Esophagus mucosa (tissue), 1 donor: Measurements from ENCODE around the gene ANKRD24. TPM values are rescaled to one million over a fixed set of nuclear protein-coding genes. Genes with fewer than 3 reads are reported as not detected.
"Not testable (repeated sequence)": the region's sequence is repeated elsewhere in the genome, so short reads cannot be mapped to it uniquely, and the experiment has no call there.

Experiments
- ATAC-seq: fragments of 200-7000 bp; cut with Tn5 transposase; one replicate; pipeline ENCODE4 v1.9.1; 2020
- total RNA-seq: library from RNA; stranded (reverse); gene quantifications from one replicate; pipeline ENCODE4 v1.2.4, GENCODE V29; 2023
- donor health status: DM: yes; HTN: yes; CAD: no.

The ANKRD24 gene
- total RNA-seq: 0.08 TPM

- ATAC-seq: peak; percentile 82
Observed at GRCh38 chr19:4182084-4182810, at the start of gene ANKRD24, which contains the start of gene SIRT6. Gene ANKRD24 (plus strand): TSS chr19:4182689. CDS start chr19:4186426, 3,737 bp downstream. Gene SIRT6 (minus strand): TSS chr19:4182563. CDS start chr19:4182539, 24 bp downstream.

- ATAC-seq: no peak
Observed at GRCh38 chr19:4134351-4134750, 48.1 kb upstream of the ANKRD24 start.

GRCh38 chr19:4135386-4135785, 47.1 kb upstream of the ANKRD24 start:
- not testable (repeated sequence) for ATAC-seq

- ATAC-seq: no peak
Observed at GRCh38 chr19:4136680-4137088, 45.8 kb upstream of the ANKRD24 start.

DNA sequence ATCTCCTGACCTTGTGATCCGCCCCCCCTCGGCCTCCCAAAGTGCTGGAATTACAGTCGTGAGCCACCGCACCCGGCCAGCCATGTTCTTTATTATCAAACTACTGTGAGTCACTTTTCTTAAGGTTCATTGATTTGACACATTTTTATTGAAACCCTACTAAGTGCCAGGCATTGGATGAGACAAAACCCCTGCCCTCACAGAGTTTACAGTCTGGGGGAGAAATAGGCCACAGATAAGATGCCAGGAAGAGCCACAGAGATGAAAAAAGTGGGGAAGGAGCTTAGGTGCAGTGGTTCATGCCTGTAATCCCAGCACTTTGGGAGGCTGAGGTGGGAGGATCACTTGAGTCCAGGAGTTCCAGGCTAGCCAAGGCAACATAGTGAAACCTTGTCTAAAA, 44.0 kb upstream of the ANKRD24 start:
- ATAC-seq: no peak

- peak; percentile 80 for ATAC-seq
Observed at GRCh38 chr19:4139614-4140236, 42.8 kb upstream of the ANKRD24 start.

GRCh38 chr19:4140237-4140711, 42.2 kb upstream of the ANKRD24 start:
- ATAC-seq: peak; percentile 70

GRCh38 chr19:4142916-4143315, 39.6 kb upstream of the ANKRD24 start:
- not testable (repeated sequence) for ATAC-seq

GRCh38 chr19:4144666-4145249, 37.7 kb upstream of the ANKRD24 start:
- no peak for ATAC-seq

DNA sequence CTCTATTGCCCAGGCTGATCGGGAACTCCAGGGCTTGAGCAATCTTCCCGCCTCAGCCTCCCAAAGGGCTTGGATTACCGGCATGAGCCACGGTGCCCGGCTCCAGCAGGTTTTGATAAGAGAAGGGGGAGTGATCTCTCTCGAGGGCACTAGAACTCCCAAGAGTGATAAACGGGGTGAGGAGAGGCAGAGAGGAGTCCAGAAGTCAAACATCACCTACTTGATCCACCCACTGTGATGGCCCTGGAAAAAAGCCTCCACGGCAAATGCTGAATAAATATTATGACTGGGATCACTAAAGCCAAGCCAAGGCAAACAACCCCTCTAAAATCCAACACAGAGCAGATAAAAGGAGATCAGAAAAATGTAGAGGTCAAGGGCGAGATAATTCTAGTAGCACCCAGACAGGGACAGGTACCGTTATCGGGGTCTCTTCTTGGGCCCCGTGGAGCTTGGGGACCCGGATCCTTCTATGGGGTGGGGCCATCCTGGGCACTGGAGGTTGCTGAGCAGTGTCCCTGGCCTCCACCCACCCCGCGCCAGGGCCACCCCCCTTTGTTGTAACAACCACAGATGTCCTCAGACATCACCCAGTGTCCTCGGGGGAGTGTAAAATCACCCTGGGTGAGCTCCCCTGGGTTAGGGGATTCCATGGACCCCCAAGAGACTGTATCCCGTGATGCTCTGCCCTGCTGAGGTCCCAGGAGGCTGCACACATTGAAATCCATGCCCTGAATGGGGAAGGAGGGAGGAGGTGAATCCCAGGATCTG, 32.8 kb upstream of the ANKRD24 start:
- ATAC-seq: no peak

GRCh38 chr19:4151623-4152022, 30.9 kb upstream of the ANKRD24 start:
- no peak for ATAC-seq

DNA sequence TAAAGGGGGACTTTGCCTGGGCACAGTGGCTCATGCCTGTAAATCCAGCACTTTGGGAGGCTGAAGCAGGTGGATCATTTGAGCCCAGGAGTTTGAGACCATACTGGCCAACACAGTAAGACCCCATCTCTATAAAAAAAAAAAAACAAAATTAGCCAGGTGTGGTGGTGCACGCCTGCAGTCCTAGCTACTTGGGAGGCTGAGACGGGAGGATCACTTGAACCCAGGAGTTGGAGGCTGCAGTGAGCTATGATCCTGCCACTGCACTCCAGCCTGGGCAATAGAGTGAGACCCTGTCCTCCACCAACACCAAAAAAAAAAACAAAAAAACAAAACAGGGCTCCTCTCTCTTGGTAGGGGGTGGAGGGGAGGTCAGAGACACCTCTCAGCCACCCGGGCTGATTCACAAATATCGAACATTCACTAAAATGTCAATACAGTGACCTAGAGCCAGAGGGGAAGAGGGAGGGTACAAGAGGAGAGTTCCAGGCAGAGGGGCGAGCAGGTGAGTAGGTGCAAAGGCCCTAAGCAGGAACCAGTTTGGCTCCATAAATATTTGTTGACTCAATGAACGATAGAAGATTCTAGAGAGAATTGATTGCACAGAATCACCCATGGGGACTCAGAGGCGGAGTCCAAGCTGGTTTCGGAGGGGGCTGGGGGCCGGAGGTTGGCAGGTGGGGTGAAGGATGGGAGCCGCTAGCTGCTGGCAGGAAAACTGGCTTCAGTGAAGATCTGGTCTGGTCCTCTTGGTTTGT, 30.1 kb upstream of the ANKRD24 start:
- ATAC-seq: no peak

DNA sequence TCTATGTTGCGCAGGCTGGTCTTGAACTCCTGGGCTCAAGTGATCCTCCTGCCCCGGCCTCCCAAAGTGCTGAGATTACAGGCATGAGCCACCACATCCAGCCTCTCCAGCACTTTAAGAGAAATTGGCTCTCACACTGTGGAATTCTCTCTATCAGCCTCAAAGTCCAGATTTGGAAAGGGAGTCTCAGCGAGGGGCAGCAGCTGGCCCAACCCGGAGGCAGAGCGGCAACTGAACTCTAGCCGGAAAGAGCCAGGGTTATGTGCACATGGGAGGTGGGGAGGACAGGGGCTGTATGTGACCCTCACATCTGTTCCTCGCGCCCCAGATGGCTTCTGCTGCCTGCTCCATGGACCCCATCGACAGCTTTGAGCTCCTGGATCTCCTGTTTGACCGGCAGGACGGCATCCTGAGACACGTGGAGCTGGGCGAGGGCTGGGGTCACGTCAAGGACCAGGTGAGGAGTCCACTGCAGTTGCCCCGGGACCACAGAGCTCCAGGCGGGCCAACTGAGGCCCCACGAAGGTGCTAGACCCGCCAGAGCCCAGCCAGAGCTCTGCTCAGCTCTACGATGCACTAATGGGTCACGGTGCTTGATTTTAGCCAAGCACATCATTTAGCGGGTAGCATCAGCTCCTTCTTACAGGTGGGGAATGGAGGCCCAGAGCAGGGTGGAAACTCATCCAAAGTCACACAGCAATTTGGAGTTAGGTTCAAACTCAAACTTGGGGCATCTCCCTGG, 27.7 kb upstream of the ANKRD24 start:
- no peak for ATAC-seq

DNA sequence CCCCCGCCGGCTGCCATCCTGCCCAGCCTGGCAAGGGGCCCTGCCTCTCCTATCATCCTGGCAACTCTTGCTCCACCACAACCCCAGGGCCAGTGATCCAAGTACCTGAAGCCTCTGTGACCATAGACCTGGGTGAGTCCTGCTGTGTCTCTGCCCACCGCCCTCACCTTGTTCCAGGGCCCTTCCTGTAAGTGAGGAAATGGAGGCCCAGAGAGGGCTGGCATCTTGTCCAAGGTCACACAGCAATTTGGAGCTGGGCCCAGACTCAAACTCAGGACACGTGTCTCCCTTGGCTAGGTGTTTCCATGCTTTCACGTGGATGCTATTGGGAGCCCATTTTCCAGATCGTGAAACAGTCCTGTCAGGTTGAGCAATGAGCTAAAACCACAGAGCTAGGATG, 25.3 kb upstream of the ANKRD24 start:
- no peak for ATAC-seq

DNA sequence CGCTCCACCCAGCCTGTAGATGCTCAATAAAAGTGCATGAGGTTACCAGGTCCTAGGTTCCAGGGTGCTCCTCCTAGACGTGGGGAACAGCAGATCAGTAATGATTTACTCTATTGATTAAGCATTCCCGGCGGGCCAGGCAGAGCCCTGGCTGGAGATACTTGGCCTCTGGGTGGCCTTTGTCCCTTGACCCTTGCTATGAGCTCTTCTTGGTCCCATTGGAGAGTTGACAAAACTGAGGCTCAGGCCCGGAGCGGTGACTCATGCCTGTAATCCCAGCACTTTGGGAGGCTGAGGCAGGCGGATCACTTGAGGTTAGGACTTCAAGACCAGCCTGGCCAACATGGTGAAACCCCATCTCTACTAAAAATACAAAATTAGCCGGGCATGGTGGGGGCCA, 24.5 kb upstream of the ANKRD24 start:
- not testable (repeated sequence) for ATAC-seq

DNA sequence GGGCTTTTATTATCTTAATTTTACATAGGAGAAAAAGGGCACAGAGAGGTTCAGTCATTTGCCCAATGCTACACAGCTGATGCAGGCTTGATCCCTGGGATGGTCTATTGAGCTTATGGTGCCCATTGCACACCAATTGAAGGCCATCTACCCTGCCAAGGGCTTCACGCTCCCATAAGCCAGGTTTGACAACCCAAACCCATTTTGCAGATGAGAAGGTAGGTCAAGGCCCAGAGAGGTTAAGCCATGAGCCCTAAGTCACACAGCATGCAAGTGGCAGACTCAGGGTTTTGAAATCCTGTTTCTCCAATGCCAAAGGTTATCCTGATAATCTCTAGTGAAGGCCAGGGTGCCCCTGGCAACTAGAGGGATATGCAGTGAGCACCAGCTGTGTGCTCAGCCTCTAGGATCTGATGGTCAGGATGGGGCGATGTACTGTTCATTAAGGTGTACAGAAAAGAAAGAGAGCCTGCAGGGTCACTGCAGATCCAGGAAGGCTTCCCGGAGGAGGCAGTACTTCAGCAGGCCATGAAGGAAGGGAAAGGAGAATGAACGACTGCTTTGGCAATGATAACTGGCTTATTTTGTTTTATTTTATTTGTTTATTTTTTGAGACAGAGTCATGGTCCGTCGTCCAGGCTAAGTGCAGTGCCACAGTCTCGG, 20.9 kb upstream of the ANKRD24 start:
- ATAC-seq: no peak

- ATAC-seq: no peak
Observed at GRCh38 chr19:4164262-4164661, 18.2 kb upstream of the ANKRD24 start.

DNA sequence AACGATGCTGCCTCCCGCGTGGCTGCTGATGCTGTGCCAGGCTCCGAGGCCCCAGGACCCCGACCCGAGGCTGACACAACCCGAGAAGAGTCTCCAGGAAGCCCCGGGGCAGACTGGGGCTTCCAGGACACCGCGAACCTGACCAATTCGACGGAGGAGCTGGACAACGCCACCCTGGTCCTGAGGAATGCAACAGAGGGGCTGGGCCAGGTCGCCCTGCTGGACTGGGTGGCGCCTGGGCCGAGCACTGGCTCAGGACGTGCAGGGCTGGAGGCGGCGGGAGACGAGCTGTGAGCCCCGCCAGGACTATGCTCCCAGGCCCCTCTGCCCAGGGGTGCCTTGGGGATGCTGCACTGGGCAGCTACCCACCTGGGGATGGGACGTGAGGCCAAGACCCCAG, 10.8 kb upstream of the ANKRD24 start:
- no peak for ATAC-seq

- peak; percentile 69 for ATAC-seq
Observed at GRCh38 chr19:4172861-4173473, 9.5 kb upstream of the ANKRD24 start.

GRCh38 chr19:4173479-4174212, 8.8 kb upstream of the ANKRD24 start:
- ATAC-seq: no peak
